ENCODE data around the gene SCAMP1.

SCAMP1 gene

DNA sequence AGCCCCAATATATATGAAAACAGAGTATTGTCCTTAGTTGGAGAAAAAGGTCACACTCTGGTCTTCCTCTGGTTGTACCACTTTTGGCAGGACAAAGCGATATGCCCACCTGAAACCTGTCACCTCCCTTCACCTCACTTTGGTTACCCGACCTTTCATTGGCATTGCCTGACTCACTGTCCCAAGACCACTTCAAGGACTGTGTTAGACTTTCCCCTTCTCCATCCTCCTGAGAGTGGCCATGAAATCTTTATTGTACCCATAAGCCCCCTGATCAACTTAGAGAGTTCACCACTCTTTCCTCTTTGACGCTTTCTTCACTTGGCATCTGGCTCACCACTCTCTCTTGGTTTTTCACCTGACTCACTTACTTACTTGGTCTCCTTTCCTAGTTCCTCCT, 33.5 kb upstream of the SCAMP1 start:
- Histone ChIP-seq H3K9me3 (ENCODE audit: control insufficient read depth, low read length) (no peaks in the 10 kb centered on the region), H3K27ac (no peak overlapping the region), H2AFZ (no peak overlapping the region), H3K4me3 (ENCODE audit: low read depth, low read length) (no peak overlapping the region), H3K9ac (no peak overlapping the region), H3K36me3 (ENCODE audit: control insufficient read depth, insufficient read depth, low read length) (no peaks in the 10 kb centered on the region), H3K4me1 (no peaks in the 10 kb centered on the region), H3K4me2 (ENCODE audit: low read length) (no peak overlapping the region), H3K79me2 (no peaks in the 10 kb centered on the region), H3K27me3 (ENCODE audit: control insufficient read depth, insufficient read depth, low read length) (no peaks in the 10 kb centered on the region)
- TF ChIP-seq, protein P1, sequence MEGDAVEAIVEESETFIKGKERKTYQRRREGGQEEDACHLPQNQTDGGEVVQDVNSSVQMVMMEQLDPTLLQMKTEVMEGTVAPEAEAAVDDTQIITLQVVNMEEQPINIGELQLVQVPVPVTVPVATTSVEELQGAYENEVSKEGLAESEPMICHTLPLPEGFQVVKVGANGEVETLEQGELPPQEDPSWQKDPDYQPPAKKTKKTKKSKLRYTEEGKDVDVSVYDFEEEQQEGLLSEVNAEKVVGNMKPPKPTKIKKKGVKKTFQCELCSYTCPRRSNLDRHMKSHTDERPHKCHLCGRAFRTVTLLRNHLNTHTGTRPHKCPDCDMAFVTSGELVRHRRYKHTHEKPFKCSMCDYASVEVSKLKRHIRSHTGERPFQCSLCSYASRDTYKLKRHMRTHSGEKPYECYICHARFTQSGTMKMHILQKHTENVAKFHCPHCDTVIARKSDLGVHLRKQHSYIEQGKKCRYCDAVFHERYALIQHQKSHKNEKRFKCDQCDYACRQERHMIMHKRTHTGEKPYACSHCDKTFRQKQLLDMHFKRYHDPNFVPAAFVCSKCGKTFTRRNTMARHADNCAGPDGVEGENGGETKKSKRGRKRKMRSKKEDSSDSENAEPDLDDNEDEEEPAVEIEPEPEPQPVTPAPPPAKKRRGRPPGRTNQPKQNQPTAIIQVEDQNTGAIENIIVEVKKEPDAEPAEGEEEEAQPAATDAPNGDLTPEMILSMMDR (IDR thresholded peaks at IDR 0.05): no peak

DNA sequence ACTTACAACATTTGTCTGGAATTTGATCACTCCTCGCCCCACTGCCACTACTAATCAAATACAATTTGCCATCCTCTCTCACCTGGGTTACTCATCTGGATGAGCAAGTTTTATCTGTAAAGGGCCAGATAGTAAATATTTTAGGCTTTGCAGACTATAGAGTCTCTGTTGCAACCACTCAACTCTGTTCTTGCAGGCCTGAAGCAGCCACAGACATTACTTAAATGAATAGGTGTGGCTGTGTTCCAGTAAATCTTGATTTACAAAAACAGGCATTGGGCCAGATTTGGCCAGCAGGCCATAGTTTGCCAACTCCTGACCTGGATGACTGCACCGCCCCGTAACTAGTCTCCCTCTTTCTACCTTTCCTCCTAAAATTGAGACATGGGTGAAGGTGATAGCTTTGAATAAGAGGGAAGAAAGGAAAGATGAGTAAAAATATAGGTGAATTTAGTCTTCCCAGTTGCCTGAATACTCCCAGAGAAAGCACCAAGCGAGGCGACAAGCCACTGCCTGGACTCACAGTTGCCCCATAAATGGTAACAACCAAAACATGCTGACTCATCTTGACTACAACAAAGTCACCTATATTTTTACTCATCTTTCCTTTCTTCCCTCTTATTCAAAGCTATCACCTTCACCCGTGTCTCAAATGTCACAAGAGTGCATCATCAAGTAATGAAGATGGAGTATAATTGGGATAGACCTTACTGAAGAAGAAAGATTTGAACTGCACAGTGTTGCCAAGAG, 32.5 kb upstream of the SCAMP1 start:
- TF ChIP-seq, protein P1 (IDR thresholded peaks at IDR 0.05): no peak
- Histone ChIP-seq H3K79me2 (no peaks in the 10 kb centered on the region), H3K4me3 (ENCODE audit: low read depth, low read length) (no peak overlapping the region), H3K27me3 (ENCODE audit: control insufficient read depth, insufficient read depth, low read length) (no peaks in the 10 kb centered on the region), H3K27ac (no peak overlapping the region), H3K9me3 (ENCODE audit: control insufficient read depth, low read length) (no peaks in the 10 kb centered on the region), H3K4me2 (ENCODE audit: low read length) (no peak overlapping the region), H3K4me1 (no peaks in the 10 kb centered on the region), H3K9ac (no peak overlapping the region), H3K36me3 (ENCODE audit: control insufficient read depth, insufficient read depth, low read length) (no peaks in the 10 kb centered on the region), H2AFZ (peak overlapping the region; percentile 7)

DNA sequence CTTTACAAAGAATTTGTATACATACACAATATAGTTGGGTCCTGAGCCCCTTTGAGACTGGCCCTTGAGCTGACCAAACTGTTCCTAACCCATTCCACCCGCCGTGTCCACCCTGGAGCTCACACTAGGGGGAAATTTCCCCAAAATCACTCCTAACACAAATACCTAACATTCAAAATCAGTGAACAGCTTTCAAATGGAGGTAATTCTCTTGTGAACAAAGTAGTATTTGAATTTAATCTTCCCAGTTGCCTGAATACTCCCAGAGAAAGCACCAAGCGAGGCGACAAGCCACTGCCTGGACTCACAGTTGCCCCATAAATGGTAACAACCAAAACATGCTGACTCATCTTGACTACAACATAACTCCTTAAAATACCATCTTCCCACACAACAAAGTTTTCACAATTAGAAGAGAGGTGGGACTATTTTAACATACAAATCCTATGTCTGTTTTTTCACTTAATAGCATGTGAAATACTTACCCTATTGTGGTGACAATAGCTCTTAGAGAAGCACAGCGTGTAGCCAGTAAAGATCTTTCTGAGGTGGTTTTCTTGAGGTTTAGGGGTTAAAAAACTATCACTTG, 31.7 kb upstream of the SCAMP1 start:
- TF ChIP-seq, protein P1 (IDR thresholded peaks at IDR 0.05): no peak
- H2AFZ ChIP-seq: no peak overlapping the region
- no peaks in the 10 kb centered on the region for H3K79me2 ChIP-seq
- H3K27ac ChIP-seq: no peak overlapping the region
- no peaks in the 10 kb centered on the region for H3K27me3 ChIP-seq (ENCODE audit: control insufficient read depth, insufficient read depth, low read length)
- H3K4me1 ChIP-seq: no peaks in the 10 kb centered on the region
- no peaks in the 10 kb centered on the region for H3K9me3 ChIP-seq (ENCODE audit: control insufficient read depth, low read length)
- no peaks in the 10 kb centered on the region for H3K36me3 ChIP-seq (ENCODE audit: control insufficient read depth, insufficient read depth, low read length)
- H3K4me3 ChIP-seq (ENCODE audit: low read depth, low read length): no peak overlapping the region
- H3K4me2 ChIP-seq (ENCODE audit: low read length): no peak overlapping the region
- no peak overlapping the region for H3K9ac ChIP-seq

DNA sequence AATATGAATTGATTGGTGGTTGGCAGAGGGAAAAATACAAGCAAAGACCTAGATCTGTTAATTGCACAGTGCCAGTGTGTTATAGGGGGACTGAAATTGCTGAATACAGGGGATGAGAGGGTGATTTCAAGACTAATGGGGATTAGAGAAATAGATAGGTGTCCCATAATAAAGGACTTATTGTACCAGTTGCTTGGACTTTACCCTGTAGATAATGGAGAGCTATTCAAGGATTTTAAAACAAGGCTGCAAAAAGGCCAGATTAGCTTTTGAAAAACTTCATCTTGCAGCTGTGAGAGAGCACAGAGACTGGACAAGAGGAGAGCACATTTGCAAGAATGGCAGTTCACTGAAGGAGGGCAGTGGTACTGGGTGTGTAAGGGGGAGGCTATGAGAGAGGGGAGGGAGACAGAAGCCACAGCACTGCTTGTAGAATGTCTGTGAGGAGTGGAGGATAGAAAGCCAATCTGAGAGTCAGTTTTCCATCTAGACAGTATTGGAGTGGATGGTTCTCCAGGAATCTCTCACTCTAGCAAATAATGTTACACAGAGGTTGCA, 28.8 kb upstream of the SCAMP1 start:
- no peak overlapping the region for H3K4me3 ChIP-seq (ENCODE audit: low read depth, low read length)
- H3K27me3 ChIP-seq (ENCODE audit: control insufficient read depth, insufficient read depth, low read length): no peaks in the 10 kb centered on the region
- no peak overlapping the region for H2AFZ ChIP-seq
- H3K4me2 ChIP-seq (ENCODE audit: low read length): no peak overlapping the region
- TF ChIP-seq, protein P1 (IDR thresholded peaks at IDR 0.05): no peak
- no peak overlapping the region for H3K9ac ChIP-seq
- no peak overlapping the region for H3K27ac ChIP-seq
- no peaks in the 10 kb centered on the region for H3K79me2 ChIP-seq
- no peaks in the 10 kb centered on the region for H3K9me3 ChIP-seq (ENCODE audit: control insufficient read depth, low read length)
- no peaks in the 10 kb centered on the region for H3K36me3 ChIP-seq (ENCODE audit: control insufficient read depth, insufficient read depth, low read length)
- no peaks in the 10 kb centered on the region for H3K4me1 ChIP-seq

All from parathyroid adenoma (tissue), 2 donors.